ENCODE data around the gene TFB1M.
"Not testable (repeated sequence)": the region's sequence is repeated elsewhere in the genome, so short reads cannot be mapped to it uniquely, and the experiment has no call there.

TFB1M gene

GRCh38 chr6:155234167-155234566 lies 80.1 kb downstream of the TFB1M start:
- no peak for DNase-seq

DNA sequence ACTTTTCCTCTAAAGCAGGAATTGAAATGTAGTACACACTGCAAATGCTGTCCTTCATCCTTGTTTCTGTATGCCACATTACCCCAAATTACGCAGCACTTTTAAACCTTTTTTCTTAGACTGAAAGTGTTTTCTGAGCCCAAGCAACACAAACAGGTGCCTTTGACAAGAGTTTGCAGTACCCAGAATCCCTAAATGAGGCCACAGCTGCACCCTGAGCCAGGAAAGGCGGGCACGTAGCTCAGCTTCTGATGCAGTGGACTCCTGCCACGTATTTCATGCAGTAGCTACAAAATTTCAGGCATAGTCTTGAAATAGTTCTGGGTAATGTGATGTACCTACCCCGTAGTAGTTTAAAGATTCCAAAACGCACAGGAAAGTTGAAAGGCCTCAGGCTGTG lies 81.4 kb downstream of the TFB1M start:
- DNase-seq: no peak

- not testable (repeated sequence) for DNase-seq
Measured at GRCh38 chr6:155230975-155231374, 83.3 kb downstream of the TFB1M start.

DNA sequence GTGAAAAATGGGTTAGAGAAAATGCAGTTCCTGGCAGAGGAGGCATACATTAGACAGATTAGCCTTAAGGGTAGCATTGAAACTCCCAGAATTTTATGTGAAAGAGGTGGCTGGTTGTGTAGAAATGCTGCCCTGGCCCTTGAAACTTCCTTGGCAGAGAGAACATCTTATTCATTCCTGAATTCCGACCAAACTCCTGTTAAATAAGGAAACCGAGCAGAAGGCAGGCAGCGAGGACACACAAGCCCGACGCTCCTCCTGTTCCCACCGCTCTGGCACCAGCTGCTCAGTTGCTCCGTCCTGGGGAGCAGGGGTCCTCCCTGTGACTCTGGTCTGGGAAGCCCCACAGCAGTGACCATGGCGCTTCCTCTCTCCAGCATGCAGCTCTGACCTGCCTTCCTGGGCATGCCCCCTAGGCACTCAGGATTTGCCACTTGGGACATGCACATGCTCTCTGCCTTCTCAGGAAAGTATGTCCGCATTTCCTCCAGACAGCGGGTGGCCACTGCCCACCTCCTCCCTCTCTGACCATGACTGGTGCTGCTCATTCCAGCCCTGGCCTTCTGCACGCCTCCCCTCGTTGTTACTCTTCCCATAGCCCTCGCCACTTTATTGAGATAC lies 85.6 kb downstream of the TFB1M start:
- DNase-seq: no peak

GRCh38 chr6:155227046-155227445 lies 87.2 kb downstream of the TFB1M start:
- no peak for DNase-seq

GRCh38 chr6:155224618-155225017 lies 89.7 kb downstream of the TFB1M start:
- DNase-seq: no peak

DNA sequence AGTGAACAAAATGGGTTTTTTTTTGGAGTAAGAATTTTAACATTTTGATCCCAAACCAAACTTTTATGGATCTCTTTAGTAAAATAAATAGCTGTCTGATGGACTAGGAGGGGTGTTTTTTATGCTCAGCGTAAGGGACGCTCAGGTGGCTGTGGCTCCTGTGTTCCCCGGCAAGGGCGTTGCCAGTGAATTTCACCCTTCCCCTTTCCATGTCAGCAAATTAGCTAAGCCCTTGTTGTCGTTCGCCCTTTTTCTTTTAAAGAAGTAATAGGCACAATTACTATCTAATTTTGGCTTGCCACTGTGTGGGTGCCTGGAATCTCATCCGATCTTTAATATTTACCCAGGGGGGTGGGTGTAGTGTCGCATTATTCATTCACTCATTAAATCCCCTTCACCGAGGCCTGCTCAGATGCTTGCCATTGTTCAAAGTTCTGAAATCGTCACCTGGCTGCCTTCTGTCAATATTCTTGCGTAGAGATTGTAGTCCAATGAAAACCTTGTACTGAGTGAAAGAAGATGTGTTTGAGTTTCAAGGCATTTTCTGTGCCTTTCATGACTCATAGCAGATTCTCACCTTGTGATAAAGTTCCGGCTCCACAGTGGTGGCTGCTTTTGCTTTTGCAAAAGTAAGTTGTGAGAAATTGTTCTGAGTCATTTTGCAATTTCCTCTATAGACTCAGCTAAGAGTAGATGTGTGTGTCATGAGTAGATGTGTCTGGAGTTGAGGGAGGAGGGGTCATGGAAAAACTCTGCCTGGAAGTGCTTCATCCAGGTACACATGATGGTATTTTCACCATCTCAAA lies 90.4 kb downstream of the TFB1M start:
- no peak for DNase-seq

GRCh38 chr6:155222506-155222905 lies 91.8 kb downstream of the TFB1M start:
- DNase-seq: no peak

DNA sequence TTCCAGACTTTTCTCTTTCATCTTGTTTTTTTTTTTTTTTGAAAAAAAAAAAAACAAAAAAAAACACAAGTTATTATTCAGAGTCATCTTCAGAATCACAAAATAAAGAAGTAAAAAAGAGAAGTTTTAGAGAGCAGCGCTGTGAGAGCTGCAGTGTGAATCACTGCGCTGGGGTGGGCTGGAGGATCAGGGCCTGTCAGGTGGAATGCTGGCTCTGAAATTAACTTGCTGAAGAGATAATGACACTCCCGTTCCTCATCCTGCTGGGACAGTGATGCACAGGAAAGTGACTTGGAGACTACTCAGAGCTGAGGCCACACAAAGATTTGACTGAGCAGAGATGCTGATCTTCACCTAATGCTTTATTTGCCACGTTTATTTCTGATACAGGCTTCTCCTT lies 93.2 kb downstream of the TFB1M start:
- DNase-seq: no peak

DNA sequence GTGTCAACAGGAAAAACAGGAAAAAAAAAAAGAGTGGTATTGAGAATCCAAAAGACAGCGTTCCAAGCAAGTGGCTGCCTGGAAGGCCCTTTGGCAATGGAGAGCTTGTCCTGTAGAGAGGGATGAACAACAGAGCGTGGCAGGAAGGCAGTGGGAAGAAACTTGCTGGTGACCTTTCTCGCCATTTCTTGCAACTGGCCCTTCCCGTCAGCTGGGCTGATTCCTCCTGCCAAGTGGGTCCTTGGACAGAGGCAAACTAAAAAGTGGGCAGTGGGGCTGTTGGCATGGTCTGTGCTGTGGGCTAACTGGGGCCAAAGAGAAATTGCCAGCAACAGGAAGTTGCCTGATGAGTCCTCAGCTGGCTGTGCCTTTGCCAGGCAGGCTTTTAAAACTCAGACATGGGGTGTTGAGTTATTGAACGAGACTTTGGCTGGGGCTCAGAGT lies 94.4 kb downstream of the TFB1M start:
- DNase-seq: no peak

DNA sequence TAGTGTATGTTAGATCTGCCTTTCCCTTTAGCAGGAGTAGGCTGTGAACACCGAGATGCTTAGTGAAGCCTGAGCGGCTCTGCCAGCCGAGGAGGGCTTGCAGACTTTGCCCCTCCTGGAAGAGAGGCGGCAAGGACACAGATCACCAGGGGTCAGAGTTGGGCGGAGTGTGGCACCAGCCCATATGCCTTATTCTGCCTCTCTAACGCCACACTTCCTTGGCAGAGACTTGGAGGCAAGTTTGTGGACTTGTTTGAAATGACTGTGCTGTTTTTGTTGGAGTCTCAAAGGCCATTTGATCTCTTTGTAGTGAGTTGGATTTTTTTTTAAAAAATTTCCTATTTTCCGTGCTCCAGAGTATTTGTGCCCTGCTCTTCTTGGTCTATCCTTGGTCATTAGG lies 95.0 kb downstream of the TFB1M start:
- DNase-seq: no peak

DNA sequence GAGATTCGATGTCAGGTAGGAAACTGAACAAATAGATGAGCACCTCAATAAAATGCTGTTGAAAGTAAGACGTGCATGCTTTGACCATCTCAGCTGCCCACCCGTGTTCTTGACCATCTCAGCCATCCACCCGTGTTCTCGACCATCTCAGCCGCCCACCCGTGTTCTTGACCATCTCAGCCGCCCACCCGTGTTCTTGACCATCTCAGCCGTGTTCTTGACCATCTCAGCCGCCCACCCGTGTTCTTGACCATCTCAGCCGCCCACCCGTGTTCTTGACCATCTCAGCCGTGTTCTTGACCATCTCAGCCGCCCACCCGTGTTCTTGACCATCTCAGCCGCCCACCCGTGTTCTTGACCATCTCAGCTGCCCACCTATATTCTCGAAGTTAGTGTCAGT lies 95.6 kb downstream of the TFB1M start:
- not testable (repeated sequence) for DNase-seq

GRCh38 chr6:155216312-155217046 lies 97.8 kb downstream of the TFB1M start:
- no peak for DNase-seq

- DNase-seq: no peak
Measured at GRCh38 chr6:155215906-155216305, 98.4 kb downstream of the TFB1M start.

DNA sequence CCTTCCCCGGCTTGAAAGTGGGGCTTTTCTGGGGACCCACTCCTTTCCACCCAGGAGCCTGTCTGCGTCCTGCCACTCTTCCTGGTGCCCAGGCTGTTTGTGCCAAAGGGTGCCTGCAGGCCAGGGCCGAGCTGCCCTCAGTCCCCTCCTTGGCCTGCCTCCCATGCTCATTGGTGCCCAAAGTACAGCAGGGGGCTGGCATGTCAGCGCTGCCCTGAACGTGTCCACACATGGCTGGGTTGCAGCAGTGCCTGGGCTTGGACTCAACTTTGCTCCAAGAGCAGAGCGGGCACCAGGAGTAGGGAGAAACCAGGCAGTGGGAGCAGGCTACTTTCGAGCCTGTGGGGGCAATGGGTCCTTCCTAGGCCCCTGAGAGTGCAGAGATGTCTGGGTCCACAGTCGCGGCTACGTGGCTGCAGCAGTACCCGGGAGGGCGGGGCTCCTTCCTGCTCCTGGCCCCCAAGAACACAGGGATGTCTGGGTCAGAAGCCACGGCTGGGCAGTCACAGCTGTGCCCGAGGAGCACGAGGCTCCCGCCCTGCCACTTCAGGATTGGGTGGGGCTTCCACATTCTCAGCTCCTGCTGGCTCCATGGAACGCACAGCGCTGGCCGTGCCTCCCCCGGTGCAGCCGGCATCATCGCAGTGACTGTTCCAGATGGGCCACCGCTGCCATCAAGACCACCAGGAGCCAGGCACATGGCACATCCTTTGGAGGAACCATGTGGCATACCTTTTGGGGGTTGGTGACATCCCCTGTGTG lies 100.5 kb downstream of the TFB1M start:
- no peak for DNase-seq

- DNase-seq: no peak
Measured at GRCh38 chr6:155212616-155213380, 101.5 kb downstream of the TFB1M start.

DNA sequence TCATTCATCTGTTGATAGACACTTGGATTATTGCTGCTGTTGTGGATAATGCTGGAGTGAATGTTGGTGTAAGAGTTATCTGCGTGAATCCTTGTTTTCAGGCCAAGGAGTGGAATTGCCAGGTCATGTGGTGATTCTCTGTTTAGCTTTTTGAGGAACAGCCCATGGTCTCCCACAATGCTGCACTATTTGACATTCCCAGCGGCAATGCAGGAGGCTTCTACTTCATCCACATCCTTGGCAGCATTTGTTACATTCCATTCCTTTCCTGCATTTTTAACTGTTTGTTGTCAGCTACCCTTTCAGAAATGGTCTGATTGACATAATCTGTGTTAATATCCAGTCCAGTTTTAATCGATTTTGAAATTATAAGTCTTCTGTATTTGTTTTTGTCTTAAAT lies 102.2 kb downstream of the TFB1M start:
- no peak for DNase-seq

GRCh38 chr6:155207223-155207622 lies 107.1 kb downstream of the TFB1M start:
- no peak for DNase-seq
